SK-N-DZ (cell line): ENCODE data around the gene HOMER3.
"Not testable (repeated sequence)": the region's sequence is repeated elsewhere in the genome, so short reads cannot be mapped to it uniquely, and the experiment has no call there.

ENCODE experiments used
- DNase-seq: peaks from one replicate; pipeline ENCODE4 v3.0.0-alpha.2; 2015; ENCODE audit warnings: low spot score

HOMER3 gene

DNA sequence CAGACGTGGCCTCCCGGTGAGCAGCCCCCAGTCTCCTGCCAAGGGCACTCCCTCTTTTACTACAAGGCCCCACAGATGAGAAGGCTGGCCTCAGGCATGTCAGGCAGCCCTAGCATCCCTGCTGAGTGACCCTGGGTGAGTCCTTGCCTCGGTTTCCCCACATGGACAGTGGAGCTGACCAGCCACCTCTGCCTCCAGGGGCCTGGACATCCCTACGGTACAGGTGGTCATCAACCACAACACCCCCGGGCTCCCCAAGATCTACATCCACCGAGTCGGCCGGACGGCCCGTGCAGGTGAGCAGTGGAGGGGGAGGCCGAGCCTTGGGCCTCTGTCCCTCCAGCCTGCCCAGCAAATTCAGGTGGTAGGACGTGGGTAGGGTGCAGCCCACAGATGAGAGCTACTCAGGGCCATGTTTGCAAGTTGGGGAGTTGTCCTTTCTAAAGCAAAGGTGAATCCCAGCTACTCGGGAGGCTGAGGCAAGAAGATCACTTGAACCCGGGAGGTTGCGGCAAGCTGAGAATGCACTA is 16.3 kb downstream of the HOMER3 start:
- no peak for DNase-seq

DNA sequence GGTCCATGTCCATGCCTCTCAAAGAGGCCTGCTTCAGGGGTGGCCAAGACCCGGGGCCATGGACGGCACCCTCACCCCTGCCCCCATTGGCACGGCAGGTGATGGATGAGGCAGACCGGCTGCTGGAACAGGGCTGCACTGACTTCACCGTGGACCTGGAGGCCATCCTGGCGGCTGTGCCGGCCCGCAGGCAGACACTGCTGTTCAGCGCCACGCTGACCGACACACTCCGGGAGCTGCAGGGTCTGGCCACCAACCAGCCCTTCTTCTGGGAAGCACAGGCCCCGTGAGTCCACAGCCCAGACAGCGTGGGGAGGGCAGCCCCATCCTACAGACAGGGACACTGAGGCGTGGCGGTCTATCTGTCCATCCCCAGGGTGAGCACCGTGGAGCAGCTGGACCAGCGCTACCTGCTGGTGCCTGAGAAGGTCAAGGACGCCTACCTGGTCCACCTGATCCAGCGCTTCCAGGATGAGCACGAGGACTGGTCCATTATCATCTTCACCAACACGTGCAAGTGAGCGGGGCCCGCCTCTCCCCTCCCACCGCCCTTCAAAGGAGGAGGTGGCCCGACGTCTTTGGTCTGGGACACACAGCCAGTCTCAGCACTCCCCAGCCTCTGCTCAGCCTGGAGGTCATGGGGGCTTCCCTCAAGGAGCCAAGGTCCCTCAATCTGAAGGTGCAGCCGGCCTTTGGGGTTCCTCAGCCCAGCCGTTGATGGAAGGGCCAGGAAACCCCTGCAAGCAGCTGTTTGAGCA is 18.6 kb downstream of the HOMER3 start:
- DNase-seq = no peak

DNA sequence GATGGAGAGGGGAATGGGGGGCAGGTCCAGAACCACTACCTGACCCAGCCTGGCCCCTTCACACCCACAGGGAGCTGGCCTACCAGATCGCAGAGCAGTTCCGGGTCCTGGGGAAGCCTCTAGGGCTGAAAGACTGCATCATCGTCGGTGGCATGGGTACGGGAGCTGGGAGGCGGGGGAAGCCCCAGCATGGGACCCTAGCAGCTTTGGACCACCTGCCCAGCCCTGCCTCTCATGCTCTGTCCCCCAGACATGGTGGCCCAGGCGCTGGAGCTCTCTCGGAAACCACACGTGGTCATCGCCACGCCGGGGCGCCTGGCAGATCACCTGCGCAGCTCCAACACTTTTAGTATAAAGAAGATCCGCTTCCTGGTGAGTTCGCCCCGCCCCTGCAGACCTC is 19.4 kb downstream of the HOMER3 start:
- DNase-seq = no peak

DNA sequence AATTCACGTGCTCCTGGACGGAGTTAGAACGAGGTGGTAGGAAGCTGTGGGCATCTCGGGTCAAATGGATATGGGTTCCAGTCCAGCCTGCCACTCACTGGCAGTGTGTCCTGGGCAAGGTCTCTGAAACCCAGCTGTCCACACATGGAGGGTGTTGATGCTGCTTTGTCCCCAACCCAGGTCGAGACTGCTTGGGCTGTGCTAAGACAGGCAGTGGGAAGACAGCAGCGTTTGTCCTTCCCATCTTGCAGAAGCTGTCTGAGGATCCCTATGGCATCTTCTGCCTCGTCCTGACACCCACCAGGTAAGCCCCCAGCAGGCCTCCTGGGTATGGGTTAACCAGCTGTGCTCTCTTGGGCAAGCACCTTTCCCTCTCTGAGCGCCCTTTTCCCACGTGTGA is 20.6 kb downstream of the HOMER3 start:
- DNase-seq = no peak

DNA sequence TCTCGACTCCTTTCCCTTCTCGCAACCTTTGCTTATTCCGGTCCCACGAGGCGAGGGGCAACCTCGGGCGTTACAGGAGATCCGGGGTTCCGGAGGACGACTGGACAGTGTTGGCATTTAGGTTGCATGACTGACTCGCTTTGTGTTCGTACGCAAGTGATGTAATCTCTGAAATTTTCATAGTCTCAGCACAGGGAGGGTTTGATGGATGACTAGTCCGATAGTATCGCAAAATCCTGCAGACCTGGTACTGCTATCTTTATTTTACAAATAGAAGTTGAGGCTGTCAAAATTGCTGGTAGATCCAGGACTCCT is 21.2 kb downstream of the HOMER3 start:
- no peak for DNase-seq

DNA sequence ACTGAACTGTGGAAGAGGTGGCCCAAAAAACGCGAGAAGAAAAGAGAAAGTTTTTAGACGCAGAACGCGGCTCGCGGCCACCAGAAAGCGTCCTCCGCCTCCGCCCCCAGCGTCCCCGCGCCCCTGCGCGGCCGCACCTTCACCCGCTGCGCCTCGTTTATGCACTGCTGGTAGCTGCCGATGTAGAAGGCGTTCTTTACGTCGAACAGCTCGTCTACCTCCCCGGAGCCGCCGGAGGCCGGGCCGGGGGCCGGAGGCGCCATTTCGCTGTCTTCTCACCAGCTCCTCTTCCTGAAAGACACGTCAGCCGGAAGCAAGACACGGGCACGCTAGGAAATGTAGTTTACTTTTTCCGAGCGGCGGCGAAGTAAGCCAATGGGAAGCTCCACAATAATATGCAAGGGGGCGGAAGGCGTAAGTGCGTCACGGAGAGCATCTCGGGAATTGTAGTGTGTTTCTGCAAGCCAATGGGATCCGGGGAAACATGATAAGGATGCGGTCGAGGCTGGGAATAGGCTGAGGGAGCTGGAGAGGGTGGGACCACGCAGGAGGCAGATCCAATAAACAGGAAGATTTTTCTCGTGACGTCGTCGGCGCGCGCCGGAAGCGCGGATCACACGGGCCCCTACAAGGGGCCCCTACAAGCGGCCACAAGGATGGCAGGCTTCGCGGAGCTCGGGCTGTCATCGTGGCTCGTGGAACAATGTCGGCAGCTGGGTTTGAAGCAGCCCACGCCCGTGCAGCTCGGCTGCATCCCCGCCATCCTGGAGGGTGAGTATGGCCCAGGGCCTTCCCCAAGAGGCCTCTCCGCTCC is 21.7 kb downstream of the HOMER3 start, which contains the start of the genes COPE and DDX49:
Gene COPE, minus strand, starts transcription at position 302 of the 814 bp plus-strand sequence. Its CDS starts 39 bp downstream, at position 263.
Gene DDX49, plus strand, starts transcription at position 630 of the 814 bp plus-strand sequence. Its CDS starts 27 bp downstream, at position 657.
- DNase-seq = peak; percentile 100

DNA sequence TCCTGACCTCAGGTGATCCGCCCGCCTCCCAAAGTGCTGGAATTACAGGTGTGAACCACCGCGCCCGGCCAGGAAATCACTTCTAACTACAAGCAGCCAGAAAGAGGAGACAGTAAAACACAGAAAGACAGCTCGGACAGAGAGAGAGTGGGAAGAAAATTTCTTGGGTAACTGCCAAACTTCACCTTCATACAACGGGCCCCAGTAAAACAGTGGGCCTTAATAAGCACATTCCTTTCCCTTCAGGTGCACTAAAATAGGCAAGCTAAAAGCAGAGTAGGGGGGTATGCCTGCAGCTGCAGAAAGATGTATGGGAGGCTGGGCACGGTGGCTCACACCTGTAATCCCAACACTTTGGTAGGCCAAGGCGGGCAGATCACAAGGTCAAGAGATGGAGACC is 23.4 kb downstream of the HOMER3 start:
- not testable (repeated sequence) for DNase-seq

DNA sequence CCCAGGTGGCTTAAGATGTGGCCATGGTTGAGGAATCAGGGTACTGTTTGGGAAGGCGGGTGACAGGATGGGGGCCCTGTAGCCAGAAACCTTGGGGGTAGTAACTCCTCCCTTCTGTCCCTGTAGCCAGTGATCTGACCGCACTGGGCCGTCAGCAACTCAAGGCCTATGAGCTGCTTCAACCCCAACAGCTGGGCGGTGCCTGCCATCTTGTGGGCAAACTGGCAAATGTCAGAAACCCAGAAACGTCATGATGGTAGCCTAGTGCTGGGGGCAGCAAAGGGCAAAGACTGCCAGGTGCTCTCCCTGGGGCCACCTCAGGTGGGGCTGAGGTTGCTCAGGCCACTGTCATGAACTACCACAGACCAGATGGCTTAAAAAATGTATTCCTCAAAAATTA is 25.4 kb downstream of the HOMER3 start:
- peak; percentile 34 for DNase-seq

DNA sequence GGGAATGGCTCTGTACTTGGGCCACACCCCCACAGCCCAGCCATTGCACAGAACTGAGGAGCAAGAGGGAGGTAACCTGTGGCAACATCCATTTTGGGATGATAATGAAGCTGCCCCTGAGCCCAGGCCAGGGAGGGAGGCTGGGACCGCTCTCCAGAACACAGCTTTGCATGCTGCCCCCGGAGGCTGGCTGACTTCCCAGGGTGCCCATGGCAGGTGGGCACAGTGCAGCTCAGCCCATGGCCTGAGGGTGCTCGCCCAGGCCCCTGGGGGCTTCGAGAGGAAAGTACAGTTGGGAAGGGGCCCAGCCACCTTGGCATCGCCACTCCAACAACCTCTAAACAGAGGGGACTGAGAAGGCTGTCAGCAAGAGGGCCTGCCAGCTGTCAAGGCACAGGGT is 27.6 kb downstream of the HOMER3 start:
- no peak for DNase-seq

DNA sequence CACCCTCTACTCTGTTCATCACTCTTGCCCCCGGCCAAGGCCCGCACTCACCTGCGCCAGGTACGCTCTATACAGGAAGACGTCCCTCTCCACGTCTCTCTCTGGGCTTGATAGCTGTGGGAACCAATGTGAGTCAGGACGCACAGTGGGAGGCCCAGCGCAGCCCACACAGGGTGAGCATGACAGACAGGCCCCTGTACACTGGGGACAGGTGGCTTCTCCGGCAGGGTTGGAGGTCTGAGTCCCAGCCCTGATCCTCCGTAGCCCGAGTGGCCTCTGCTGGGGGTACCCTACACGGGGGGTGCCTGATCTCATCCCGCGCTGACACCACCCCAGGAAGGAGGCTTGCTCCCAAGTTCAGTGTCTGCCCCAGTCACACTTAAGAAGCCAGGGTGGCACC is 28.1 kb downstream of the HOMER3 start:
- no peak for DNase-seq

DNA sequence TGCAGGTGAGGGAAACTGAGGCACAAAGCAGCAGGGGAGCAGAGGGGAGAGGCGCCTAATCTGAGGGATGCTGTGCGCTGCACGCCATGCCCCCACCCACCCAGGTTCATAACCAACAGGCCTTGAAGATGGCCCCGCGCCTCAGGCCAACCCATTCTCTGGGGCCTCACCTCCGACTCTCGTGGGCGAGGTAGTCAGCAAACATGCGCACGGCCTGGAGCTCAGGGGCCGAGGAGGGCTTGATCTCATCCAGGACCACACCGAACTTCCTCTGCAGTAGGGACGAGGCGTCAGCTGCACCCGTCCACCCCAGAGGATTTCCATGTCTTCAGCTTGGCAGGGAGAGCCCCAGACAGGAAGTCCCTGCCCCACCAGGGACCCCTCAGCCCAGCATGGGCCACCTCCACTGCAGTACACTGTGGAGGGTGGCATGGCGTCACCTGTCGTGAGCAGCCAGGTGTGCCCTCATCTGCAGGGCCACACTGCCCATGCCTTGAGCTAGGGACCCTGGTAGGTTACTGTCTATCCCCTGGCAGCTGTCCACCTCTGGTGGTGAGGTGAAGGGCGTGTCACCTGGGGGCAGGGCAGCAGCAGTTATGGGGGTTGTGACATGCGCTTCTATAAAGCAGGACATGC is 30.1 kb downstream of the HOMER3 start:
- DNase-seq = no peak

DNA sequence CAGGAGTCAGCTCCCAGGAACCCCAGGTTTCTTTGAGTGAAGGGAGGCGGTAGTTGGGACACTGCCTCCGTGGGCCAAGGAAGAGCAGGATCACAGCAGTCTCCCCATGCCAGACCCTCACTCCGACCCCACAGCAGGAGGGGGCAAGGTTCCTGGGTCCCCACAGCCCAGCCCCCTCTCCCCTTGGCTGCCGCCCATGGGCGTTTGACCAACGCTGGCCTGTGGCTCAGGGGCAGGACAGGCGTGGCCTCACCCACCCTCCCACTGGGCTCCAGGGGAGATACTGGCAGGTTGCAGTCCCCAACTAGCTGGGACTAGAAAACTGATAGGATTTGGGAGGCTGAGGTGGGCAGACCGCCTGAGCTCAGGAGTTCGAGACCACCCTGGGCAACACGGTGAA is 31.0 kb downstream of the HOMER3 start:
- DNase-seq = no peak

DNA sequence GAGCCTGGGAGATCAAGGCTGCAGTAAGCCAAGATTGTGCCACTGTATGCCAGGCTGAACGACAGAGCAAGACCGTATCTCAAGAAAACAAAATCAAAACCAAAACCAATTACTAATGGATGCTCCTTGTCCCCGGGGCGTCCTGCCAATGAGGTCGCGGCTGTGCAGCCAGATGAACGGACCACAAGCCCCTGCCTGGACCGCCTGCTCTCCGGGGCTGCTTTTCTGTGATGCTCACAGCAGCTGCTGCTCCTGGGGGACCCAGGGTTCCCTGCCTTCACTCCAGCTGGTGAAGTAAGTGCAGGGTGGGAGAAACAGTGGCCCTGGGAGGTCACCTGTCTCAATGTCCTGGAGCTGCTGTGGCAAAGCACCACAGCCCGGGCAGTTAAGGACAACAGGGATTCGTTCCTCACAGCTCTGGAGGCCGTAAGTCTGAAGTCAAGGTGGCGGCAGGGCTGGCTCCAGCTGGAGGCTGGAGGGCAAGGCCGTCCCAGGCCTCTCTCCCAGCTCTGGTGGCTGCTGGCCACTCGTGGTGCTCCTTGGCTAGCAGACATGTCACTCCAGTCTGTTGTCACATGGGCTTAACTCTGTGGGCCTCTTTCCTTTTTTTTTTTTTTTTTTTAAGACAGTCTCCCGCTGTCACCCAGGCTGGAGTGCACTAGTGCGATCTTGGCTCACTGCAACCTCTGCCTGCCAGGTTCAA is 31.9 kb downstream of the HOMER3 start:
- no peak for DNase-seq

DNA sequence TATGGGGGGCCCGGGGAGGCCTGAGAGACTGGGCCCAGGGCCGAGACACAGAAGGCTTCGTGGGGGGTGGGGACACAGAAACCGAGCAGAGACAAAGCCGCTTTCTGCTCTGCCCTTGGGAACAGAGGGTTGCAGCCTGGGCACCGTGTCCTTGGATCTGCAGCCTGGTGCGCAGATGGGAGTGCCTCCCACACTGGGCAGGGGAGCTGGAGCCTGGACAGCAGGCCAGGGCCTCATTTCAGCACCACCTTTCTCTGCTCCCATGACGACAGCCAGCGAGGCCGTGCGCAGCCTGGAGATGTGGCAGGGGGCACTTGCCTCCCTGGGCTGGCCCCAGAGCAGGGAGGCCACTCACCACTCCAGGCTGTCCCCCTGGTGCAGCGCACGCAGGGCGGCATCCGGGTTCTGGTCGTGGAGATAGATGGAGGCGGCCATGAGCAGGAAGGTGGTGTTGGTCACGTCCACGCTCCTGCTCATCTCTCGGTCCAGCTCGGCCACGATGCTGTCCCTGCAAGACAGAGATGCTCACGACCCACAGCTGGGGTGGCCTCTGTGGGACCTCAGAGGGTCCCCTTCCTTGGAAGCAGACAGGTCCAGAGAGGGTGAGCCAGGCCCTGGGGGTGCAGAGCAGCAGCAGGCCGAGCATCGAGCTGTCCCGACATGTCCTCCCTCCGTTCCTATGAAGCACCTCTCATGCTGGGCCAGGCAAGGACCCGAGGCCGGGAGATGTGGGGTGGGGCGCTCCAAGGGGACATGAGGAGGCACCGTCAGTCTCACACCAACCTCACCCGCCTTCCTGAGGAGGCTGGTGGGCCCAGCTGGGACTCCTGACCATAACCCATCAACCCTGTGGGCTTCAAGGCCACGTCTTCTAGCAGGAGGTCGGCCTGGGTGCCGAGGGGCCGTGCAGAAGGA is 34.2 kb downstream of the HOMER3 start:
- no peak for DNase-seq

DNA sequence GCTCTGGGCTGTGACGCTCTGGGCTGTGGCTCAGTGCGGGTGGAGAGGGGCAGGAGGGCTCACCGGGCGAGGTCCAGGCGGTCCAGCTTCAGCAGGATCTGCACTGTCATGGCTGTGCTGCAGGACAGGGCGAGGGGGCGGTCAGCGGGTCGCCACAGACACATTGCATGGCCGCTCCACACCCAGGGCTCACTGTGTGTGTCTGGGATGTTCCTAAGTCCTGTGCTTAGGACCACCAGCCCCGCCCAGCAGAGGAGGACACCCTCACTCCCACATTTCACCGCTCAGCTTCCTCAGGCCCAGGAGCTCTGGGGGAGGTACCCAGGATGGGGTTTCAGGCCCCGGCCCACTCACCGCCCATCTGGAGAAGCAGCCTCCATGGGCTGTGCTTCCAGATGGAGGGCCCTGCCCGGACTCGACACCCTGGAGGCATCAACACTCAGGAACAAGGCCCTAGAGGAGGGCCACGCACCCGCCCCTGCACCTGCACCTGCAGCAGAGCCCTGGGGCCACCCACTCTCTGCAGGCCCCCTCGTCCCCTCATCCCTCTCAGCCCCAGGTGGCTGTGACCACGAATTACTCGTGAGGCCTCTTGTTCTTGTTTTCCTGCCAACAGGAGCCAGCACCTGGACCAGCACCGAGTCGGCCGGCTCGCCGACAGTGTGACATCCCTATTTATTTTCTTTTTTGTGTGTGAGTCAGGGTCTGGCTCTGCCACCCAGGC is 35.3 kb downstream of the HOMER3 start:
- DNase-seq = no peak

DNA sequence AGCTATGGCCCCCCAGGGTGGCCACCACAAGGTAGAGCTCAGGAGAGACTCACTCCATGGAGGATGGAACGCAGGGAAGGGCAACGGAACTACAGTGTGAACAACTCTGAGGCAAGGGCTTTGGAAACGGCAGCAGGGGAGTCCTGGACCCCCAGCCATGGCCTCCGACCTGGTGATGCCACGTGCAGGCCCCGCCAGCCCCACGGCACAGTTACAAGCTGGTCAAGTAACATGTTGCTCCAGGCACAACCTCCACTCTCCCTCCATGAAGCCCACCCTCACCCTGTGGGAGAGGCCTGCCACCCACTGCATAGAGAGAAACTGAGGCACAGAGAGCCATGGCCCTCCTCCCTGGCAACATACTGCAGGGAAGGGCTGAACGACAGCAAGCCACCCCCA is 36.0 kb downstream of the HOMER3 start:
- DNase-seq = no peak

DNA sequence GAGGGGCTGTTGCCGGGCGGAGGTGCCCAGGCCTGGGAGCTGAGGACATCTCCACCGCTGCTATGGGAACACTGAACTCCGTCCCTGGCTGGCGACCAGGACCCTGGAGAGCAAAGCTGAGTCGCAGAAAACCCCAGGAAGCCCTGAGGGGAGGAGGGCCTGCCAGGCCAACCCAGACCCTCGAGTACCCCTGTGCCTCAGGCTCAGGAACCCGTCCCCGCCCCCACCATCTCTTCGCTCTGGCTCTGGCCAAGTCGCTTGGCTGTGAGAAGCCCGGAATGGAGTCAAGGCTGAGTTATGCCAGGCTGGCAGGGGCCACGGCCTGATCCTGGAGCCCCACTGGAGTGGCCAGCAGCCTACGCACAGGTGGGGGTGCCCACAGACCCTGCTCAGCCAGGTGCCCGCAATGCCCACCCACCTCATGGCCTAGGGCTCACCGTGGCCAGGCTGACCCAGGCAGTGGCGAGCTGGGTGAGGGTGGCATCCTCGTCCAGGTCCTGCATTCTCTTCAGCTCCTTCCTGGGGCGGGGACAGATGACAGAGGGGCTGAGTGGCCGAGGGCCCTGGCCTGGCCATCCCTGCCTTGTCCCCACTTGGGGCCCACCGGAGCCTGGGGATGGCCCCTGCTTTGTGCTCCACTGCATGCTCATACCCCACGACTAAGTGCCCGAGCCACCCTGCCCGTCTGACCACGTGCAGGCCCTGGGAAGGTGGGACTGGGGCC is 36.5 kb downstream of the HOMER3 start:
- no peak for DNase-seq

DNA sequence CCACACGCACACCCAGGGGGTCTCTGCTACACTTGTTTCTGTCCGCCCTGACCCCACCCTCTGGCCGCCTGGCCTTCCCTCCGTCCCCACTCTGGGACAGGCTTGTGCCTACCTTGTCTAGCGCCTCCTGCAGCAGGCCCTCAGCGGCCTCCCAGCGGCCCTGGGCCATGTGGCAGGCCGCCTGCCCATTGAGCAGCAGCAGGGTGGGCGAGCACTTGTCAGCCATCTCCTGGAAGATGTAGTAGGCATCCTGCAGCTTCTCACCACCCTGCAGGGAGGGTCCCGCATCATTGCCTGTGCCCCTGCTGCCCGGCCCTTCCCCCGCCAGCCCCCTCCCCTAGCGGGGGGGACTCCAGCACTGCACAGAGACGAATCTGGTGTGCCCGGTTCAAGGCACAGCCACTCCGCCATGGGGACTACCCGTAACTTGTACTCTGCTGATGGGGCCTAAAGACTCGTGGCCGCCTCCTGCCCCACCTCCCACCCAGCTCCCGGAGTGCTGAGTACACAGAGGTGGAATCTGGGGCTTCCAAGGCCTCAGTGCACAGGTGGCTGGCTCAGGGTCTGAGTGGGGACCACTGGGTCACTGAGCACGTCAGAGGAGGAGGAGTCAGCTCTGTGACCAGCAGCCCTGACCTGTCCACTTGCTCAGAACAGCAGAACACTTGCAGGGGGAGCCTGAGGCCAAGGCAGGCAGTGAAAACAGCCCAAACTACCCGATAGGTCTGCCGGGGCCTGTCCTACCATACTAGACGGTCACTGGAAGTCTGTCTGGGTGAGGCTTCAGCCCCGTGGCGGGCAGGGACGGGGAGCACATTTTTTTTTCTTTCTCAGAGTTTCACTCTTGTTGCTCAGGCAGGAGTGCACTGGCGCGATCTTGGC is 37.6 kb downstream of the HOMER3 start:
- no peak for DNase-seq
